Kidney epithelial cell (primary cell): ENCODE measurements around the gene KIF1B. TPM values are rescaled to one million over a fixed set of nuclear protein-coding genes. Genes with fewer than 3 reads are reported as not detected.

Experiments
- DNase-seq: peaks from one replicate; pipeline ENCODE4 v3.0.0-alpha.2; 2010; ENCODE audit warnings: low read depth
- H3K27me3 ChIP-seq: 2 replicates; pipeline ENCODE4 v1.6.0; 2011; ENCODE audit warnings: low read length; ENCODE audit not compliant: control insufficient read depth, insufficient read depth
- H3K36me3 ChIP-seq: 2 replicates; pipeline ENCODE4 v1.5.1; 2011; ENCODE audit warnings: low read length; ENCODE audit not compliant: control insufficient read depth, insufficient read depth
- H3K4me3 ChIP-seq: 2 replicates; pipeline ENCODE4 v1.5.1; 2011; ENCODE audit warnings: low read depth, mild to moderate bottlenecking, control low read depth, low read length
- total RNA-seq: library from RNA; depleted of rRNA; stranded (reverse); fragments of >200 nt; gene quantifications from 2 replicates; pipeline ENCODE4 v1.2.3, GENCODE V29; 2015
- TF ChIP-seq, protein P1 (sequence below): IDR thresholded peaks from 2 replicates; pipeline ENCODE4 v1.5.1; 2011; ENCODE audit warnings: mild to moderate bottlenecking, moderate library complexity, low read length, control low read depth, inconsistent platforms; ENCODE audit not compliant: insufficient read depth, poor library complexity, severe bottlenecking

KIF1B gene
- total RNA-seq, 1 donor from 2014 or later: 33.9 TPM

DNA sequence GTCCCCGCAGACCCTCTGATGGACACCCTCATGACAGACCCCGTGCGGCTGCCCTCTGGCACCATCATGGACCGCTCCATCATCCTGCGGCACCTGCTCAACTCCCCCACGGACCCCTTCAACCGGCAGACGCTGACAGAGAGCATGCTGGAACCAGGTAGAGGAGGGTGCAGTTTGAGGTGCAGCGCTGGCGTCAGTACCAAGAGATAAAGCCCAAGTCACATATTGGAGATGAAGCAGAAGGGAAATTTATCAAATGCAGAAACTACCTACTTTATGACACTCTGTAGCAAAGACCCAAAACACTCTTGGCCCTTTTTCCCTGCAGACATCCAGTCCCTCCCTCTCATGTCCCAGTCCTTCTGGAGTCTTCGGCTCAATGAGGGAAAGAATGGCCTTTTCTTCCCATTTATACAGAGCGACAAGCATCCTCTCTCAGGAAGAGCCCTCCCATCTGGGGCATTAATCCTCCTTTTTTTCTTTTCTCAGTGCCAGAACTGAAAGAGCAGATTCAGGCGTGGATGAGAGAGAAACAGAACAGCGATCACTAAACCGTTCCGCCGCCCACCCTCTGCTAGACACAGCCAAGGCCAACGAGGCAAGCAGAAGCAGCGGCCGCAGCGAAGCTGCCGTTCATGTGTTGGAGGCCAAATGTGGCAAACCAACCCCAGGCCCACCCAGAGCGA is 30.8 kb upstream of the KIF1B start:
- TF ChIP-seq, protein P1, sequence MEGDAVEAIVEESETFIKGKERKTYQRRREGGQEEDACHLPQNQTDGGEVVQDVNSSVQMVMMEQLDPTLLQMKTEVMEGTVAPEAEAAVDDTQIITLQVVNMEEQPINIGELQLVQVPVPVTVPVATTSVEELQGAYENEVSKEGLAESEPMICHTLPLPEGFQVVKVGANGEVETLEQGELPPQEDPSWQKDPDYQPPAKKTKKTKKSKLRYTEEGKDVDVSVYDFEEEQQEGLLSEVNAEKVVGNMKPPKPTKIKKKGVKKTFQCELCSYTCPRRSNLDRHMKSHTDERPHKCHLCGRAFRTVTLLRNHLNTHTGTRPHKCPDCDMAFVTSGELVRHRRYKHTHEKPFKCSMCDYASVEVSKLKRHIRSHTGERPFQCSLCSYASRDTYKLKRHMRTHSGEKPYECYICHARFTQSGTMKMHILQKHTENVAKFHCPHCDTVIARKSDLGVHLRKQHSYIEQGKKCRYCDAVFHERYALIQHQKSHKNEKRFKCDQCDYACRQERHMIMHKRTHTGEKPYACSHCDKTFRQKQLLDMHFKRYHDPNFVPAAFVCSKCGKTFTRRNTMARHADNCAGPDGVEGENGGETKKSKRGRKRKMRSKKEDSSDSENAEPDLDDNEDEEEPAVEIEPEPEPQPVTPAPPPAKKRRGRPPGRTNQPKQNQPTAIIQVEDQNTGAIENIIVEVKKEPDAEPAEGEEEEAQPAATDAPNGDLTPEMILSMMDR: no peak
- H3K4me3 ChIP-seq: no peak overlapping the region
- H3K27me3 ChIP-seq: no peaks in the 10 kb centered on the region
- no peak for DNase-seq
- no peaks in the 10 kb centered on the region for H3K36me3 ChIP-seq

DNA sequence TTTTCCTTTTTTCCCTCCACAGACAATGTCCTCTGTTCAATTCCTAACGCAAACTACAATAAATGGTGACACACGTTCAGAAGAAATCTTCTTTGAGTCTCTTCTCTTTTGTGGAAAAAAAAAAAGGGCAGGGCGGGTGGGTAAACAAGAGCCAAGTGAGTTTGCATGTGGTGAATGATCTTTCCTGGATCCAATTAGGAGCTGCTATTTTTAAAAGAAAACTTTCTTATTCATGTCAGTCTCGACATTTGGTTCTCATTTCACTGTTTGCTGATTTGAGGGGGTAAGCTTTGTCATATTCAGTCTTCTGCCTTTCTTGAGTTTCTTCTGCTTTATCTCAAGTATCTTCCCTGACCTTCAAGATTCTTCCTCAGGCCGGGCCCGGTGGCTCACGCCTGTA is 29.2 kb upstream of the KIF1B start:
- DNase-seq: no peak
- no peak overlapping the region for H3K4me3 ChIP-seq
- no peaks in the 10 kb centered on the region for H3K36me3 ChIP-seq
- TF ChIP-seq, protein P1: no peak
- H3K27me3 ChIP-seq: no peaks in the 10 kb centered on the region

DNA sequence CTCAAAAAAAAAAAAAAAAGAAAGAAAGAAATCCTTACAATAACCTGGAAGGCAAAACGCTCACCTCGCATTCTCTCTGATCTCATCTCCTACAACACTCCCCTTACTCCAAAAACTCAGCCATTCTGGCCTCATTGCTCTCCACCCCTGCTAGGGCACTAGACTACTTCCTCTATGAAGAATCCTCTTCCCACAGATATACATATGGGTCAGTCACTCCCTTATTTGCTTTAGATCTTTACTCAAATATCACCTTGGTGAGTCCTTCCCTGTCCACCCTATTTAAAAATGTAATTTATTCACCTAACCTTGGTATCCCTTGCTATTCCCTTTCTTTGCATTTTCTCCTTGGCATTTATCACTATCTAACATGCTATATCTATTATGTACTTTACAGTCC is 24.6 kb upstream of the KIF1B start:
- H3K36me3 ChIP-seq: no peaks in the 10 kb centered on the region
- no peak overlapping the region for H3K4me3 ChIP-seq
- TF ChIP-seq, protein P1: no peak
- no peaks in the 10 kb centered on the region for H3K27me3 ChIP-seq
- DNase-seq: no peak

DNA sequence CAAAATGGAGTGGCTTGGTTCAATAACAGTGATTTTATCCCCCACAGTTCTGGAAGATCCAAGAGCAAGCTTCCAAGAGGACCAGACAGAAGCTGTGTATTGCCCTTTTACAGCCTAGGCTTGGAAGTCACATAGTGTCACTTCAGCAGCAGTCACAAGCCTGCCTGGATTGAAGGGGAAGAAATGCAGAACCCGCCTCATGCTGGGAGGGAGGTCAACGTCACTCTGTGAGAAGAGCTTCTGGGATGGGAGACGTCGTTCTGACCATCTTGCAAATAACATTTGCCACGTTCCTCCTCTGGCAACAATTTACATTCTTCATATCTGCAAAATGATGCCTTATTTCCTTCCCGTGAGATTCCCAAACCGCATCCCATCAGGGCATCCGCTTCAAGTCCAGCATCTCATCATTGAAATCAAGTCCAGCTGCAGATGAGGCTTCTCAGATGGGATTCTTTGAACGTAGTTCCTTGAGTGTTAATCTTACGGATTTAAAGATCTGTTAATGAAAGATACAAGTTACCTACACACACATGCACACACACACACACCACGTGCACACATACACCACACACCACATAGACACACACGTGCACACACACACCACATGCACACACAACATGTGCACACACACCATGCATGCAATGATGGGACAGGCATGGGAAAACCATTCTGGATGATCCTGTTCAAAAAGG is 23.9 kb upstream of the KIF1B start:
- H3K27me3 ChIP-seq: no peaks in the 10 kb centered on the region
- no peak overlapping the region for H3K4me3 ChIP-seq
- DNase-seq: no peak
- H3K36me3 ChIP-seq: no peaks in the 10 kb centered on the region
- TF ChIP-seq, protein P1: no peak

DNA sequence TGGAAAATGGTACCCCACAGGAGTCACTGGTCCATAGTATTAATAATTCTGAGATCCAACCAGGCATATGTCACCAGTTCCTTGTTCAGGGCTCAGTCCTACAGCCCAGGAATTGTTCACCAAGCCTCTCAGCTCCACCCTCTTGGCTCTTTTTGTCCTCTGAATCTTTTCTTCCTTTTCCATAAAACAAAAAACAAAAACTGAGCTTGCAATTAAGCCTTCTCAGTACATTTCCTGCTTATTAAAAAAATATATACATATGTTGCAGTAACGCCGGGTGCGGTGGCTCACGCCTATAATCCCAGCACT is 23.4 kb upstream of the KIF1B start:
- TF ChIP-seq, protein P1: no peak
- no peak for DNase-seq
- H3K36me3 ChIP-seq: no peaks in the 10 kb centered on the region
- no peak overlapping the region for H3K4me3 ChIP-seq
- no peaks in the 10 kb centered on the region for H3K27me3 ChIP-seq

DNA sequence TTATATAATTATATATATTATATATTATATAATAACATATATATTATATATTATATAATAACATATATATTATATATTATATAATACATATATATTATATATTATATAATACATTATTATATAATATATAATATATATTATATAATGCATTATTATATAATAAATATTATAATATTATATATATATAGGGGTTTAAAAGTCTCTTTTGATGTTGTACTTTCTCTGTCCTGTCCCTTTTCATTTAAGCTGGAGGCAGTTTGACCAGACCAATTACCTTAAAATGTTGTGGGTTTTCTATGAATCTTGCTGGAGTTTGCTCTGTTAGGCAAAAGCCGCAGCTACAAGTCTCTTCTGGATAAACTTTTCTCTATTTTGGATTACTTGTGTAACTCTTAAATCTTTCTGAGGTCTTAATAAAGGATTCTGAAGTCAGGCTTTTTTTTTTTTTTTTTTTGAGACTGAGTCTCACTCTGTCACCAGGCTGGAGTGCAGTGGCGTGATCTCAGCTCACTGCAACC is 22.2 kb upstream of the KIF1B start:
- Histone ChIP-seq H3K4me3 (no peak overlapping the region), H3K36me3 (no peaks in the 10 kb centered on the region), H3K27me3 (no peaks in the 10 kb centered on the region)
- TF ChIP-seq, protein P1: no peak
- no peak for DNase-seq
